CD1c-positive myeloid dendritic cell (primary cell): Measurements from ENCODE around the gene KRT74.

Experiments used
- DNase-seq: peaks from one replicate; pipeline ENCODE4 v3.0.0-alpha.2; 2016; ENCODE audit errors: extremely low spot score

KRT74 gene

DNA sequence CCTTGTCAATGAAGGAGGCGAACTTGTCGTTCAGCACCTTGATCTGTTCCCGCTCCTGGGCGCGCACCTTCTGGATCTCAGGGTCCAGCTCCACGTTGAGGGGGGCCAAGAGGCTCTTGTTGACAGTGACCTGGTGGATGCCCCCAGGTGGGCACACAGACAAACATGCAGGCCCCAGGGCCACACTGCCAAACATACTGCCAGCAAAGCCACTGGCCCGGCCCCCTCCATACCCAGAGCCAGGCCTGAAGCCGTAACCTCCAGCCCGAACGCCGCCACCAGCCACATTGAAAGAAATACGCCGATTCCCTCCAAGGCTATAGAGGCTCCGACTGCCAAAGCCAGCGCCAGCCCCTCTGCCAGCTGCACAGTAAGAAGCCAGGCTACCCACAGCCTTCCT lies 337 bp downstream of the KRT74 start:
- no peak for DNase-seq

- no peak for DNase-seq
Observed at GRCh38 chr12:52570511-52570910, 3.1 kb downstream of the KRT74 start.

GRCh38 chr12:52568111-52568510 lies 5.5 kb downstream of the KRT74 start:
- DNase-seq, result no peak

GRCh38 chr12:52566847-52567291 lies 6.8 kb downstream of the KRT74 start:
- DNase-seq, result peak; percentile 11

DNA sequence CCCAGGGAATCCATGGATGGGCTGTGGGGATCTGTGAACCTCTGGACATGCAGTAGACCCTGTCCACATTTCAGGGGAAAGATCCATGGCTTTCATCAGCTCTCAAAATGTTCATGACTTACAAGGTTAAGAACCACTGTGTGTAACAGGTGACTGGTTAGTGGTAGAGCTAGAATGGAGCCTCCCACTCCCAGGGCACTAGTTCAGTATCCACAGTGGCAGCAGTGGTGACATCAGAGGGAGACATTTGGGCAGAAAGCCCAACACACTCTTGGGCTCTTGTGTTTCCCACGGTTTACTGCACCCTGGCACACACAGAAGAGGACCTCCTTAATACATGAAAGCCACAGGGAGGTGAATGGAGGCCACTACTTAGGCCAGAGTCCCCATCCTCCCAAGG lies 9.1 kb downstream of the KRT74 start:
- DNase-seq, result no peak

DNA sequence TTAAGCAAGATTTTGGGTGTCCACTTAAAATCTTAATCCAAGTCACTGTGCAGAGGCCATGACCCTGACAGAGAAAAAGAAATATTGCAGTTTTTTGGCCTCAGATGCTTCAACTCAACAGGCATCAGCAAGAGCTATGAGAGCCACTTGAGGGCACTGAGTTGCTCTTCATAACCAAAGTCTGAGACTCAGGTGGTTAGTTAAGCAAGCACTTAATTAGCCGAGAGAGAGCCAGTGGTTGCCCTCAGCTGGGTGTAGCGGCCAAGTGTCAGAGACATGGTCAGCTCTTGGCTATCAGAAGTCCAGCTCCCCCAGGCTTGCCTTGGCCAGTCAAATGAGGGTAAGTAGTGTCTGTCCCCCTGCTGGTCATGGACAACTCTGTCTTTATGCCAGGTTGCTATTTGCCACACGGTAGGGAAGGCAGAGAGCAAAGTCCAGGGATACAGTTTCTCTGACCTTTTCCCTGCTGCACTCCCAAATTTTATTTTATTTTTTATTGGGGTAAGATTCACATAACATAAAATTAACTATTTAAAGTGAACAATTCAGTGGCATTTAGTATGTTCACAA lies 11.7 kb downstream of the KRT74 start:
- no peak for DNase-seq

DNA sequence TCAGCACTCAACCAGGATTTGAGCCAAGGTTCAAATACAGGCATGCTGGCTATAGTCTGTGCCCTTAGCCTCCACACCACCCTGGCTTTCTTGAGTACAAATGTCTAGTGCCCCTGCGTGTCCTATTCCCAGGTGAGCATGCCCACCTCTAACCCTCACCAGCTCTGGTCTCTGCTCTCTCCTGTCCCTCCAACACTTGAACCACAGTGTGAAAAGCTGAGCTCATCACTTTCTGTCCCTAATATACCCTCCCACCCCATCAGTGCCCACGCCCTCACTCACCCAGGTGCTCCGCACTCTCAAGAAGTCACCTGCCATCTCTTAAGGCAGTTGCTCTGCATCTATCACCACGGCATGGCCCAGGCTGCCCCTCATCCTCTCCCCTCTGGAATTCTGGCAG lies 13.7 kb downstream of the KRT74 start:
- no peak for DNase-seq

- no peak for DNase-seq
Observed at GRCh38 chr12:52558781-52559445, 14.7 kb downstream of the KRT74 start.

GRCh38 chr12:52557476-52557875 lies 16.2 kb downstream of the KRT74 start:
- no peak for DNase-seq

- no peak for DNase-seq
Observed at GRCh38 chr12:52555577-52555976, 18.1 kb downstream of the KRT74 start.

- DNase-seq, result no peak
Observed at GRCh38 chr12:52552681-52553195, 20.9 kb downstream of the KRT74 start, which contains the start of gene KRT71. TSS of gene KRT71 (minus strand) at chr12:52553145. CDS start at chr12:52553077, 68 bp downstream.

DNA sequence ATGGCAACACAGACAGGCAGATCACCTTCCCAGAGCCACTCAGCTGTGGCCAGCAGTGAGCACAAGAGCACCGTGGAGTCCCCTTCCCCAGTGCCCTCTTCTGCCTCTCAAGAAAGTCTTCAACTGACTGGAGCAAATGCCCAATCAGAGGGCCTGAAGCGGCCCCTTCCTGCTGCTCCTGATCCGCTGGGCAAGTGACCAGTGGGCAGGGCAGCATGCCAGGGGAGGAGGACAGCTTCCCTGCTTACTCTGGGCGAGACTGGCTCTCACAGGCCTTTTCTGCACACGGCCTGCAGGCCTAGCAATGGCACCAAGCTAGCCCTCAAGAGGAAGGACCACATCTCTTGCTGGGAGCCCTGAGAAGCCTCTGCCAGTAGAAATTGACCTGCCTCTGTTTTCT lies 21.6 kb downstream of the KRT74 start:
- no peak for DNase-seq

- DNase-seq, result no peak
Observed at GRCh38 chr12:52551216-52551865, 22.3 kb downstream of the KRT74 start.

GRCh38 chr12:52546126-52546525 lies 27.5 kb downstream of the KRT74 start:
- DNase-seq, result no peak

GRCh38 chr12:52543985-52544883 lies 29.4 kb downstream of the KRT74 start:
- DNase-seq, result no peak

DNA sequence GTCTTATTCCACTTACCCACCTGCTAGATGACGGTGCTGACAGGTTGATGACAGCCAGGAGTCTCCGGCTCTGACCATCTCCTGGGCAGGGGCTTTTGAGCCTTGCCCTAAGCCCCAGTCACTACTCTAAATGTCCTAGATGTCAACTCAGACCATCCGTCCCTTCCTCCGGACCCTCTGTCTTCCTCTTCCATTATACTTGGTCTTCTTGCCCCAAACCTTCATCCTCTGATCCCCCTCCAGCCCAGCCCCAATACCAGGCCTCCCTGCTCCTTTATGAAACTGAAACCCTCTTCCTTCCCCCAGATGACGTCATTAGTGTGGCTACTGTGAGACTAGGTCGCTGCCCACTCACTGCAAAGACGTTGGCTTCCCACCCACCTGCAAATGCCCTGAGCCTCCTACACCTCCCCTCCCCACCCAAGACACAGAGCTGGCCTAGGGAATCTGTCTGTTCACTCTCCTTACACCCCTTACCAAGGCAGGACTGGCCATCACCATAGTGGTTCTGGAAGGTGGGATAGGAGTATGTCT lies 30.8 kb downstream of the KRT74 start:
- DNase-seq, result no peak

GRCh38 chr12:52542157-52542556 lies 31.5 kb downstream of the KRT74 start:
- DNase-seq, result no peak

GRCh38 chr12:52541709-52542108 lies 31.9 kb downstream of the KRT74 start:
- no peak for DNase-seq

DNA sequence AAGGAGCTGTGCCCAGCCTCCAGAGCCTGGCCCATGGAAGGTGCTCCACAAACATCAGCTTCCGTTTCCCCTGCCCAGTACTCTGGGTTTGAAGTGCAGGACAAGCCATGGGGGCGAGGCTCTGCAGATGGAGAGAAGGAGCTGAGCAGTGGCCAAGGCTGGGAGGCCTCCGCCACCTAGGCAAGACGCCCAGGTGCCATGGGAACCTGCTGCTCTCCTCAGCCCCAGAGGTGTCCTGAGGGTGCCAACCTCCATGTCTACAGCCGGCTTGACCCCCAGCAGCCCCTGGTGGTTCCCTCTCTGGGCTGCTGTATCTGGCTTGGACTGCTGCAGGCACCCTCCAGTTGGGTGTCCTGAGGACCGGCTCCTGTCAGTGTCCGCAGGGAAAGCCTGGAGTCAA lies 33.1 kb downstream of the KRT74 start:
- DNase-seq, result no peak

DNA sequence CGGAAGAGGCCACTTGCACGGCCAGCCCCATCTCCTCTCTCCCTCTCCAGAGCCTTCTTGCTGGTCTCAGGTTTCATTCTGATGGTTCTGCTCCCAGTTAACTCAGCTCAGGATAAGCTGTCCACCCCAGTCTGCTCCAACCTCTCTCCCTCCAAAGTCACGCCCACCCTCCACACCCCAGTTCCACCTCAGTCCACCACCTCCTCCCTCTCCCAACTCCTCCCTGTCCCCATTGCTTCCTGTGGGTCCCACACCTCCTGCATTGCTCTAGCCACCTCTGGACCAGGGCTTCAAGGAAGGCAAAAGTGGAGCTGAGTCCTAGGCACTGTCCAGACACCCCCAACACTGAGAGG lies 33.8 kb downstream of the KRT74 start:
- no peak for DNase-seq

GRCh38 chr12:52539083-52539820 lies 34.4 kb downstream of the KRT74 start:
- DNase-seq, result no peak
